Transverse colon (tissue), 4 donors: ENCODE data around the gene SYT17. TPM values are rescaled to one million over a fixed set of nuclear protein-coding genes. Genes with fewer than 3 reads are reported as not detected.

ENCODE experiments used
- DNase-seq: peaks from one replicate; pipeline ENCODE4 v3.0.0-alpha.2; 2019
- H3K27ac ChIP-seq, 4 donors: fragments of 200-600 bp; sonication (generic); 2 replicates each; pipeline ENCODE4 v1.5.1; 2016 to 2018; ENCODE audit warnings: inconsistent platforms in 4 of 4
- H3K27me3 ChIP-seq: fragments of 200-600 bp; sonication (generic); 2 replicates; pipeline ENCODE4 v1.5.1; 2017; ENCODE audit warnings: inconsistent platforms
- H3K36me3 ChIP-seq, 4 donors: fragments of 200-600 bp; sonication (generic); 2 replicates each; pipeline ENCODE4 v1.5.1; 2017 to 2019; ENCODE audit warnings: inconsistent platforms in 4 of 4
- H3K4me1 ChIP-seq, 4 donors: fragments of 200-600 bp; sonication (generic); 2 replicates each; pipeline ENCODE4 v1.5.1; 2017 to 2020; ENCODE audit warnings: inconsistent platforms in 4 of 4
- H3K4me3 ChIP-seq, 4 donors: fragments of 200-600 bp; sonication (generic); 1 replicate in 1 of 4; 2 replicates in 3 of 4; pipeline versions ENCODE4 v1.5.1 to v1.6.1; 2017 to 2019; ENCODE audit warnings: inconsistent platforms in 4 of 4
- H3K9me3 ChIP-seq, 2 donors: fragments of 200-600 bp; sonication (generic); 2 replicates each; pipeline ENCODE4 v1.5.1; 2017 to 2019; ENCODE audit warnings: inconsistent platforms in 2 of 2
- CTCF ChIP-seq, 5 experiments: fragments of 200-600 bp in 3 of 5; fragments of 450-650 bp in 2 of 5; sonication (generic) in 3 of 5; IDR thresholded peaks; 1 replicate in 2 of 5; 2 replicates in 3 of 5; pipeline ENCODE4 v1.5.1; 2016 to 2017; ENCODE audit warnings: antibody characterized with exemption in 5 of 5, inconsistent platforms in 3 of 5, mild to moderate bottlenecking in 2 of 5, moderate library complexity in 1 of 5
- EP300 ChIP-seq: sonication (generic); formaldehyde crosslinking; IDR thresholded peaks from one replicate; pipeline ENCODE4 v1.6.1; 2017; ENCODE audit warnings: antibody characterized with exemption, low read depth
- POLR2A ChIP-seq: fragments of 450-650 bp; IDR thresholded peaks from one replicate; pipeline ENCODE4 v1.6.1; 2016; ENCODE audit warnings: antibody characterized with exemption, mild to moderate bottlenecking, moderate library complexity
- POLR2AphosphoS5 ChIP-seq, 3 donors: sonication (generic); formaldehyde crosslinking; IDR thresholded peaks; one replicate each; pipeline ENCODE4 v1.6.1; 2016; ENCODE audit warnings: antibody characterized with exemption in 3 of 3
- WGBS, 2 donors: methylation state at CpG; one replicate each; pipeline ENCODE4 v1.1.5; 2018; ENCODE audit warnings: low coverage in 1 of 2; 5-methylcytosine and 5-hydroxymethylcytosine counted together
- in situ Hi-C, 4 donors: fragments of 200-750 bp; cut with MboI; loops; one replicate each; pipeline versions ENCODE4 v1.15.0 to v1.15.1; 2017; ENCODE audit warnings: low sequenced_read_pairs in 3 of 4, low pct_ligation_motif_present in 1 of 4, low pct_unique_long_range_greater_than_20kb in 1 of 4
- intact Hi-C: fragments of 100-400 bp; cut with DNase I; formaldehyde crosslinking; loops from one replicate; pipeline ENCODE4 v1.15.1; 2023; ENCODE audit warnings: low total_unique reads
- total RNA-seq, 4 donors: library from RNA; depleted of rRNA; stranded (reverse); fragments of >200 nt; gene quantifications; one replicate each; pipeline ENCODE4 v1.1.0, GENCODE V29; 2016

Gene SYT17
- total RNA-seq, 4 donors from 2014 or later: 9.1 to 51.7 (median 19.1) TPM

GRCh38 chr16:19143599-19143956, 24.5 kb upstream of the SYT17 start:
- Histone ChIP-seq H3K27me3 (no peaks in the 10 kb centered on the region), H3K27ac (no peak overlapping the region), H3K4me3 (no peak overlapping the region), H3K4me1 (peaks cover 4 to 14% (median 5%) of the 10 kb centered on the region in 4 donors), H3K36me3 (no peaks in the 10 kb centered on the region), H3K9me3 (no peaks in the 10 kb centered on the region)
- no peak for DNase-seq
- TF ChIP-seq POLR2A: no peak
- no peak for TF ChIP-seq CTCF (IDR thresholded peaks at IDR 0.05)
- no peak for TF ChIP-seq POLR2AphosphoS5 (IDR thresholded peaks at IDR 0.05)
- TF ChIP-seq EP300: no peak
- in situ Hi-C loops (no loop called here), intact Hi-C loops (no loop called here)
- WGBS, 2 donors: 61 to 73% methylated on average over 5 to 9 of the region's 9 CpGs

DNA sequence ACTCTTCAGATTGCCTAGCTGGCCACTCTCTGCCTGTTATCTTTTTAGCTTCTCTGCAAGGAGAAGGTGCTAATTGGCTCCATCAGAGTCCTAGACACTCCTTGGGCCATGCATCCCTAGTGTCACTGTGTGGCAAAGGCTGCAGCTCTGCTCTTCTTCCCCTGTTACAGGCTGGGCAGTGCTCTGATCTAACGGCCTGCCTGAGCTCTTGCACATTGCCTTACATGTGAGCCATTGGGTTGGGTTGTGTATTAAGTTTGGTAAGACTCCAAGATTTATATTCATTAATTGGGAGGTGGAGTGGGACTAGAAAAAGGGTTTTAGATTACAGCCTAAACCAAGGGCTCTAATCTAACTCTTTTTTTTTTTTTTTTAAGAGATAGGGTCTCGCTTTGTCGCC, 23.0 kb upstream of the SYT17 start:
- 72 to 80% methylated on average over 2 to 3 of the region's 3 CpGs for WGBS, 2 donors
- in situ Hi-C loops: no loop called here

GRCh38 chr16:19147126-19147525, 20.9 kb upstream of the SYT17 start:
- in situ Hi-C loops (no loop called here), intact Hi-C loops (no loop called here)
- DNase-seq: no peak
- Histone ChIP-seq H3K4me1 (no peaks in the 10 kb centered on the region), H3K9me3 (no peaks in the 10 kb centered on the region), H3K36me3 (no peaks in the 10 kb centered on the region), H3K4me3 (no peak overlapping the region), H3K27ac (no peak overlapping the region), H3K27me3 (no peaks in the 10 kb centered on the region)
- 50 to 66% methylated on average over 1 to 4 of the region's 4 CpGs for WGBS, 2 donors
- no peak for TF ChIP-seq POLR2A
- TF ChIP-seq CTCF (IDR thresholded peaks at IDR 0.05): no peak
- no peak for TF ChIP-seq EP300
- no peak for TF ChIP-seq POLR2AphosphoS5 (IDR thresholded peaks at IDR 0.05)

More for the DNA sequence above, 23.0 kb upstream of the SYT17 start:
- no peak for DNase-seq
- Histone ChIP-seq H3K27me3 (no peaks in the 10 kb centered on the region), H3K36me3 (no peaks in the 10 kb centered on the region), H3K4me1 (peaks cover 0 to 4% (median under 1%) of the 10 kb centered on the region in 4 donors), H3K4me3 (no peak overlapping the region), H3K9me3 (no peaks in the 10 kb centered on the region), H3K27ac (no peak overlapping the region)
- no peak for TF ChIP-seq POLR2A
- intact Hi-C loops: no loop called here

- no peak for TF ChIP-seq POLR2A
- no peak for TF ChIP-seq CTCF (IDR thresholded peaks at IDR 0.05)
- TF ChIP-seq EP300: no peak
- no peak for TF ChIP-seq POLR2AphosphoS5 (IDR thresholded peaks at IDR 0.05)
- no peaks in the 10 kb centered on the region for H3K27me3 ChIP-seq
- H3K36me3 ChIP-seq: no peaks in the 10 kb centered on the region
- DNase-seq: no peak
- intact Hi-C loops: no loop called here
- H3K9me3 ChIP-seq: no peaks in the 10 kb centered on the region
- H3K4me1 ChIP-seq: no peaks in the 10 kb centered on the region
- no peak overlapping the region for H3K4me3 ChIP-seq
- H3K27ac ChIP-seq: no peak overlapping the region
- in situ Hi-C loops: no loop called here
- 95 to 100% methylated on average over 1 to 4 of the region's 4 CpGs for WGBS, 2 donors
These were observed 20.4 kb upstream of the SYT17 start for GRCh38 chr16:19147627-19148026.

DNA sequence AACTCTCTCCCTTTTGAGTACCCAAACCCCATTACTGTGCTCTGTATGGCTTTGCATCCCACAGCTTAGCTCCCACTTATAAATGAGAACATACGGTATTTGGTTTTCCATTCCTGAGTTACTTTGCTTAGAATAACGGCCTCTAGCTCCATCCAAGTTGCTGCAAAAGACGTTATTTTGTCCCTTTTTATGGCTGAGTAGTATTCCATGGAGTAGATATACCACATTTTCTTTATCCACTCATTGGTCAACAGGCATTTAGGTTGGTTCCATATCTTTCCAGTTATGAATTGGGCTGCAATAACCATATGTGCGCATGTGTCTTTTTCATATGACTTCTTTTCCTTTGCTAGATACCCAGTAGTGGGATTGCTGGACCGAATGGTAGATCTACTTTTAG, 19.9 kb upstream of the SYT17 start:
- no peak for DNase-seq
- in situ Hi-C loops: no loop called here
- Histone ChIP-seq H3K4me3 (no peak overlapping the region), H3K36me3 (no peaks in the 10 kb centered on the region), H3K27ac (no peak overlapping the region), H3K9me3 (no peaks in the 10 kb centered on the region), H3K27me3 (no peaks in the 10 kb centered on the region), H3K4me1 (no peaks in the 10 kb centered on the region)
- no peak for TF ChIP-seq CTCF (IDR thresholded peaks at IDR 0.05)
- no peak for TF ChIP-seq POLR2A
- intact Hi-C loops: no loop called here
- WGBS, 2 donors: 86 to 92% methylated on average over 4 to 5 of the region's 5 CpGs
